Calu3 (cell line): Measurements from ENCODE around the gene KMT2E. TPM values are rescaled to one million over a fixed set of nuclear protein-coding genes. Genes with fewer than 3 reads are reported as not detected.

Experiments used
- BruUV-seq: library from RNA; stranded (reverse); fragments of 400-500 nt; replicated peaks from 2 replicates; lab custom pipeline; 2021; lab: Mats Ljungman, UMichigan
- CTCF ChIA-PET: fragments of 300-600 bp; sonication (Branson Sonifier 250); formaldehyde crosslinking; loops from one replicate; lab custom pipeline; 2022; ENCODE audit warnings: antibody characterized with exemption; lab: Charles Lee
- DNase-seq: peaks from one replicate; pipeline ENCODE4 v3.0.0; 2022
- H3K27ac Mint-ChIP-seq: one replicate; pipeline ENCODE4 v1.8.0; 2022; ENCODE audit warnings: mixed read lengths; ENCODE audit not compliant: unreplicated experiment
- H3K27me3 Mint-ChIP-seq: one replicate; pipeline ENCODE4 v1.8.0; 2022; ENCODE audit warnings: mixed read lengths; ENCODE audit not compliant: unreplicated experiment
- H3K36me3 Mint-ChIP-seq: one replicate; pipeline ENCODE4 v1.8.0; 2022; ENCODE audit warnings: mild to moderate bottlenecking, moderate library complexity, mixed read lengths; ENCODE audit not compliant: insufficient read depth, unreplicated experiment
- H3K4me1 Mint-ChIP-seq: one replicate; pipeline ENCODE4 v1.8.0; 2022; ENCODE audit warnings: mild to moderate bottlenecking, low read depth, mixed read lengths; ENCODE audit not compliant: unreplicated experiment
- H3K4me3 Mint-ChIP-seq: one replicate; pipeline ENCODE4 v1.8.0; 2022; ENCODE audit warnings: mild to moderate bottlenecking, low read depth, moderate library complexity, mixed read lengths; ENCODE audit not compliant: unreplicated experiment
- H3K9me3 Mint-ChIP-seq: one replicate; pipeline ENCODE4 v1.8.0; 2022; ENCODE audit warnings: low read depth, mixed read lengths; ENCODE audit not compliant: unreplicated experiment
- CTCF ChIP-seq: fragments of 200-600 bp; IDR thresholded peaks from one replicate; pipeline ENCODE4 v1.8.0; 2022; ENCODE audit warnings: antibody characterized with exemption; ENCODE audit not compliant: unreplicated experiment
- intact Hi-C: fragments of 100-400 bp; cut with micrococcal nuclease; formaldehyde crosslinking; loops from one replicate; pipeline ENCODE4 v1.10.0; 2022; ENCODE audit not compliant: unreplicated experiment
- total RNA-seq: library from RNA; stranded (reverse); gene quantifications from 2 replicates; pipeline ENCODE4 v1.2.3, GENCODE V29; 2022

KMT2E gene
- total RNA-seq, 1 experiment from 2014 or later = 39.1 TPM

GRCh38 chr7:104980841-104981671 is 32.9 kb upstream of the KMT2E start:
- intact Hi-C loops = loop anchor here (1.0 kb wide), 1 partner anchor 60 kb away; no protein-coding TSS in a partner anchor
- no peak overlapping the region for H3K4me3 Mint-ChIP-seq
- no peaks in the 10 kb centered on the region for H3K27me3 Mint-ChIP-seq
- H3K36me3 Mint-ChIP-seq = peaks cover 15% of the 10 kb centered on the region
- no peak overlapping the region for H3K27ac Mint-ChIP-seq
- no peak for TF ChIP-seq CTCF
- BruUV-seq = no TSS peak
- peaks cover 17% of the 10 kb centered on the region for H3K4me1 Mint-ChIP-seq
- CTCF ChIA-PET = interaction anchor here (1.2 to 1.7 kb wide), 2 partner anchors 26 to 54 kb away, joined by 6 read pairs; no protein-coding TSS in a partner anchor
- H3K9me3 Mint-ChIP-seq = no peaks in the 10 kb centered on the region
- no peak for DNase-seq

- Mint-ChIP-seq H3K4me3 (no peak overlapping the region), H3K9me3 (no peaks in the 10 kb centered on the region), H3K27me3 (no peaks in the 10 kb centered on the region), H3K36me3 (peaks cover 15% of the 10 kb centered on the region), H3K27ac (no peak overlapping the region), H3K4me1 (peaks cover 17% of the 10 kb centered on the region)
- CTCF ChIA-PET = interaction anchor here (1.2 to 1.7 kb wide), 2 partner anchors 25 to 55 kb away, joined by 6 read pairs; no protein-coding TSS in a partner anchor
- intact Hi-C loops = loop anchor here (1.0 kb wide), 1 partner anchor 60 kb away; no protein-coding TSS in a partner anchor
- no peak for DNase-seq
- TF ChIP-seq CTCF = no peak
- no TSS peak for BruUV-seq
Observed at GRCh38 chr7:104981672-104982037, 32.4 kb upstream of the KMT2E start.

- intact Hi-C loops = loop anchor here (1.0 kb wide), 1 partner anchor 59 kb away; no protein-coding TSS in a partner anchor
- TF ChIP-seq CTCF = no peak
- H3K4me3 Mint-ChIP-seq = peak overlapping the region; percentile 86
- H3K4me1 Mint-ChIP-seq = peaks cover 17% of the 10 kb centered on the region
- H3K27ac Mint-ChIP-seq = peak overlapping the region; percentile 98
- H3K36me3 Mint-ChIP-seq = peaks cover 15% of the 10 kb centered on the region
- CTCF ChIA-PET = interaction anchor here (1.0 to 1.7 kb wide), 2 partner anchors 9 to 24 kb away, joined by 3 to 6 read pairs; no protein-coding TSS in a partner anchor
- no peak for DNase-seq
- no peaks in the 10 kb centered on the region for H3K9me3 Mint-ChIP-seq
- no peaks in the 10 kb centered on the region for H3K27me3 Mint-ChIP-seq
- BruUV-seq = no TSS peak
Observed at GRCh38 chr7:104982308-104983075, 31.5 kb upstream of the KMT2E start.

GRCh38 chr7:104983076-104983577 is 30.9 kb upstream of the KMT2E start:
- intact Hi-C loops = loop anchor here (1.0 kb wide), 1 partner anchor 60 kb away; no protein-coding TSS in a partner anchor
- TSS peak; percentile 78 for BruUV-seq
- CTCF ChIA-PET = interaction anchor here (0.9 to 1.0 kb wide), 2 partner anchors 10 to 28 kb away, joined by 3 read pairs; no protein-coding TSS in a partner anchor

More at GRCh38 chr7:104983076-104983577, 30.9 kb upstream of the KMT2E start:
- Mint-ChIP-seq H3K4me1 (peaks cover 17% of the 10 kb centered on the region), H3K27ac (peak overlapping the region; percentile 98), H3K9me3 (no peaks in the 10 kb centered on the region), H3K4me3 (peak overlapping the region; percentile 86), H3K27me3 (no peaks in the 10 kb centered on the region), H3K36me3 (peaks cover 15% of the 10 kb centered on the region)
- no peak for TF ChIP-seq CTCF
- DNase-seq = no peak
